ENCODE results near the gene CYP4F22.

DNA sequence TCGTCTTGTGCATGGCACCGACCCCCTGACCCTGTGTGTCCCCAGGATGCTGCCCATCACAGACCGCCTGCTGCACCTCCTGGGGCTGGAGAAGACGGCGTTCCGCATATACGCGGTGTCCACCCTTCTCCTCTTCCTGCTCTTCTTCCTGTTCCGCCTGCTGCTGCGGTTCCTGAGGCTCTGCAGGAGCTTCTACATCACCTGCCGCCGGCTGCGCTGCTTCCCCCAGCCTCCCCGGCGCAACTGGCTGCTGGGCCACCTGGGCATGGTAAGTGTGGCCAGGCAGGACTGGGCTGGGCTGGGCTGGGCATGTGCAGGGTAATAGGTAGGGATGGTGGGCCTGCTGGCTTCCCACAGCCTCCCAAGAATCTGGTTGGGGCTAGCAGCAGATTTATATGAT, 17.0 kb downstream of the CYP4F22 start:
- TF ChIP-seq POLR2A (IDR thresholded peaks at IDR 0.05; ENCODE audit: control extremely low read depth in 1 of 2, low read depth in 2 of 2, low read length in 2 of 2) (no peak), POLR2AphosphoS5 (IDR thresholded peaks at IDR 0.05; ENCODE audit: low read depth, low read length) (no peak), TCF12 (IDR thresholded peaks at IDR 0.05; ENCODE audit: low read depth, low read length) (no peak), KDM1A (IDR thresholded peaks at IDR 0.05; ENCODE audit: borderline replicate concordance, low read length) (no peak)
- TF ChIP-seq, protein P1, sequence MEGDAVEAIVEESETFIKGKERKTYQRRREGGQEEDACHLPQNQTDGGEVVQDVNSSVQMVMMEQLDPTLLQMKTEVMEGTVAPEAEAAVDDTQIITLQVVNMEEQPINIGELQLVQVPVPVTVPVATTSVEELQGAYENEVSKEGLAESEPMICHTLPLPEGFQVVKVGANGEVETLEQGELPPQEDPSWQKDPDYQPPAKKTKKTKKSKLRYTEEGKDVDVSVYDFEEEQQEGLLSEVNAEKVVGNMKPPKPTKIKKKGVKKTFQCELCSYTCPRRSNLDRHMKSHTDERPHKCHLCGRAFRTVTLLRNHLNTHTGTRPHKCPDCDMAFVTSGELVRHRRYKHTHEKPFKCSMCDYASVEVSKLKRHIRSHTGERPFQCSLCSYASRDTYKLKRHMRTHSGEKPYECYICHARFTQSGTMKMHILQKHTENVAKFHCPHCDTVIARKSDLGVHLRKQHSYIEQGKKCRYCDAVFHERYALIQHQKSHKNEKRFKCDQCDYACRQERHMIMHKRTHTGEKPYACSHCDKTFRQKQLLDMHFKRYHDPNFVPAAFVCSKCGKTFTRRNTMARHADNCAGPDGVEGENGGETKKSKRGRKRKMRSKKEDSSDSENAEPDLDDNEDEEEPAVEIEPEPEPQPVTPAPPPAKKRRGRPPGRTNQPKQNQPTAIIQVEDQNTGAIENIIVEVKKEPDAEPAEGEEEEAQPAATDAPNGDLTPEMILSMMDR (IDR thresholded peaks at IDR 0.05; ENCODE audit: control extremely low read depth in 1 of 3, insufficient read depth in 1 of 3, low read depth in 1 of 3, low read length in 3 of 3), result no peak
